Liver (tissue), 9 donors: ENCODE data around the gene NAA50. TPM values are rescaled to one million over a fixed set of nuclear protein-coding genes. Genes with fewer than 3 reads are reported as not detected.

Source experiments
- DNase-seq: peaks from one replicate; pipeline ENCODE4 v3.0.0-alpha.2; 2017; ENCODE audit warnings: low spot score
- H3K27ac ChIP-seq, 2 donors: one replicate each; pipeline ENCODE4 v1.7.0; 2013; ENCODE audit warnings: inconsistent platforms in 2 of 2, low read length in 2 of 2, control low read depth in 1 of 2, low read depth in 1 of 2, mild to moderate bottlenecking in 1 of 2
- H3K27me3 ChIP-seq, 4 donors: one replicate each; pipeline versions ENCODE4 v1.6.1 to v1.7.0; 2013; ENCODE audit warnings: low read length in 3 of 4, inconsistent platforms in 1 of 4, mild to moderate bottlenecking in 1 of 4, moderate library complexity in 1 of 4; ENCODE audit not compliant: control insufficient read depth in 4 of 4, insufficient read depth in 4 of 4
- H3K36me3 ChIP-seq, 4 donors: one replicate each; pipeline versions ENCODE4 v1.6.1 to v1.7.0; 2013; ENCODE audit warnings: low read length in 3 of 4, mild to moderate bottlenecking in 3 of 4, low read depth in 1 of 4, moderate library complexity in 1 of 4; ENCODE audit not compliant: control insufficient read depth in 4 of 4, insufficient read depth in 3 of 4
- H3K4me1 ChIP-seq, 4 donors: one replicate each; pipeline versions ENCODE4 v1.6.1 to v1.7.0; 2013; ENCODE audit warnings: low read length in 3 of 4, mild to moderate bottlenecking in 3 of 4, moderate library complexity in 1 of 4; ENCODE audit not compliant: control insufficient read depth in 4 of 4, insufficient read depth in 4 of 4
- H3K4me3 ChIP-seq, 3 donors: one replicate each; pipeline versions ENCODE4 v1.6.1 to v1.7.0; 2013; ENCODE audit warnings: low read length in 3 of 3, control low read depth in 1 of 3, low read depth in 1 of 3, mild to moderate bottlenecking in 1 of 3
- H3K9ac ChIP-seq, 2 donors: one replicate each; pipeline ENCODE4 v1.7.0; 2013; ENCODE audit warnings: low read length in 2 of 2, mild to moderate bottlenecking in 2 of 2, moderate library complexity in 2 of 2, control low read depth in 1 of 2, low read depth in 1 of 2
- H3K9me3 ChIP-seq, 4 donors: one replicate each; pipeline versions ENCODE4 v1.6.1 to v1.7.0; 2013; ENCODE audit warnings: low read length in 3 of 4; ENCODE audit not compliant: control insufficient read depth in 4 of 4
- EGR1 ChIP-seq, 2 donors: IDR thresholded peaks; 2 replicates each; pipeline ENCODE4 v1.6.1; 2016 to 2018; ENCODE audit warnings: antibody characterized with exemption in 2 of 2, low read depth in 2 of 2
- FOXA1 ChIP-seq: IDR thresholded peaks from 2 replicates; pipeline ENCODE4 v1.6.1; 2016; ENCODE audit warnings: antibody characterized with exemption
- FOXA2 ChIP-seq: IDR thresholded peaks from 2 replicates; pipeline ENCODE4 v1.6.1; 2016; ENCODE audit warnings: antibody characterized with exemption
- GABPA ChIP-seq, 2 donors: IDR thresholded peaks in 1 of 2; conservative IDR thresholded peaks in 1 of 2; 2 replicates each; pipeline ENCODE4 v1.6.1; 2016; ENCODE audit warnings: antibody characterized with exemption in 2 of 2, mild to moderate bottlenecking in 1 of 2, moderate library complexity in 1 of 2
- HNF4A ChIP-seq, 2 donors: conservative IDR thresholded peaks; 2 replicates each; pipeline ENCODE4 v1.6.1; 2016; ENCODE audit warnings: antibody characterized with exemption in 2 of 2, mild to moderate bottlenecking in 2 of 2
- HNF4G ChIP-seq: IDR thresholded peaks from 2 replicates; pipeline ENCODE4 v1.6.1; 2016; ENCODE audit warnings: antibody characterized with exemption
- JUND ChIP-seq, 2 donors: IDR thresholded peaks; 2 replicates each; pipeline ENCODE4 v1.6.1; 2016; ENCODE audit warnings: antibody characterized with exemption in 2 of 2
- MAX ChIP-seq: IDR thresholded peaks from 2 replicates; pipeline ENCODE4 v1.6.1; 2016; ENCODE audit warnings: antibody characterized with exemption
- NR2F2 ChIP-seq: IDR thresholded peaks from 2 replicates; pipeline ENCODE4 v1.6.1; 2016; ENCODE audit warnings: antibody characterized with exemption
- RAD21 ChIP-seq, 2 donors: IDR thresholded peaks; 2 replicates each; pipeline ENCODE4 v1.6.1; 2016; ENCODE audit warnings: antibody characterized with exemption in 2 of 2, mild to moderate bottlenecking in 2 of 2
- RXRA ChIP-seq, 2 donors: IDR thresholded peaks; 2 replicates each; pipeline ENCODE4 v1.6.1; 2017 to 2018; ENCODE audit warnings: antibody characterized with exemption in 2 of 2, mild to moderate bottlenecking in 1 of 2
- SP1 ChIP-seq: IDR thresholded peaks from 2 replicates; pipeline ENCODE4 v1.6.1; 2018; ENCODE audit warnings: antibody characterized with exemption, mild to moderate bottlenecking
- TAF1 ChIP-seq: conservative IDR thresholded peaks from 2 replicates; pipeline ENCODE4 v1.6.1; 2016; ENCODE audit warnings: antibody characterized with exemption, mild to moderate bottlenecking
- YY1 ChIP-seq: IDR thresholded peaks from 2 replicates; pipeline ENCODE4 v1.6.1; 2016; ENCODE audit warnings: antibody characterized with exemption, mild to moderate bottlenecking
- ZBTB33 ChIP-seq: IDR thresholded peaks from 2 replicates; pipeline ENCODE4 v1.6.1; 2016; ENCODE audit warnings: antibody characterized with exemption
- WGBS: extraction: QIAGEN DNeasy Blood & Tissue Kit; methylation state at CpG from one replicate; pipeline ENCODE4 v1.1.7; 2013; 5-methylcytosine and 5-hydroxymethylcytosine counted together
- polyA plus RNA-seq, 2 donors: library from polyadenylated mRNA; stranded (reverse) in 1 of 2; unstranded in 1 of 2; fragments of 200-250 nt in 1 of 2; fragments of >200 nt in 1 of 2; fragmentation: Nextera tagmentation in 1 of 2; extraction: Ambion mirVana in 1 of 2; gene quantifications; one replicate each; pipeline versions ENCODE4 v1.2.1 to v1.2.3, GENCODE V29; 2013 to 2015
- total RNA-seq, 2 donors: library from RNA; depleted of rRNA; stranded (reverse); fragments of >200 nt; gene quantifications; one replicate each; pipeline ENCODE4 v1.2.3, GENCODE V29; 2014
- TF ChIP-seq, protein P1 (sequence below): fragments of 150-350 bp; IDR thresholded peaks from 2 replicates; pipeline ENCODE4 v1.5.1; 2017; ENCODE audit warnings: improper control_type of control experiment, low read depth, low read length; ENCODE audit not compliant: missing input control
- TF ChIP-seq, protein P2 (sequence below): IDR thresholded peaks from 2 replicates; pipeline ENCODE4 v1.6.1; 2016; ENCODE audit warnings: antibody characterized with exemption, mild to moderate bottlenecking
- TF ChIP-seq, protein P3 (sequence below): IDR thresholded peaks from 2 replicates; pipeline ENCODE4 v1.6.1; 2016; ENCODE audit warnings: antibody characterized with exemption
- donor health status: healthy.
- donor health status: healthy.
- donor health status: healthy.
- donor health status: healthy.
- donor health status: healthy.

NAA50 gene
- total and polyA plus RNA-seq, 4 donors, result 37.3 to 162 (median 73.9) TPM

GRCh38 chr3:113697500-113698090, 48.5 kb downstream of the NAA50 start:
- H3K36me3 ChIP-seq, result no peaks in the 10 kb centered on the region
- TF ChIP-seq SP1, result peak; percentile 35
- TF ChIP-seq RAD21 (IDR thresholded peaks at IDR 0.05), result peak in 1 of 2 donors; percentile 29
- TF ChIP-seq NR2F2, result peak; percentile 22
- TF ChIP-seq HNF4A (conservative IDR thresholded peaks at IDR 0.05), result peak; percentile 21 to 34
- TF ChIP-seq TAF1, result peak; percentile 38
- TF ChIP-seq, protein P1, sequence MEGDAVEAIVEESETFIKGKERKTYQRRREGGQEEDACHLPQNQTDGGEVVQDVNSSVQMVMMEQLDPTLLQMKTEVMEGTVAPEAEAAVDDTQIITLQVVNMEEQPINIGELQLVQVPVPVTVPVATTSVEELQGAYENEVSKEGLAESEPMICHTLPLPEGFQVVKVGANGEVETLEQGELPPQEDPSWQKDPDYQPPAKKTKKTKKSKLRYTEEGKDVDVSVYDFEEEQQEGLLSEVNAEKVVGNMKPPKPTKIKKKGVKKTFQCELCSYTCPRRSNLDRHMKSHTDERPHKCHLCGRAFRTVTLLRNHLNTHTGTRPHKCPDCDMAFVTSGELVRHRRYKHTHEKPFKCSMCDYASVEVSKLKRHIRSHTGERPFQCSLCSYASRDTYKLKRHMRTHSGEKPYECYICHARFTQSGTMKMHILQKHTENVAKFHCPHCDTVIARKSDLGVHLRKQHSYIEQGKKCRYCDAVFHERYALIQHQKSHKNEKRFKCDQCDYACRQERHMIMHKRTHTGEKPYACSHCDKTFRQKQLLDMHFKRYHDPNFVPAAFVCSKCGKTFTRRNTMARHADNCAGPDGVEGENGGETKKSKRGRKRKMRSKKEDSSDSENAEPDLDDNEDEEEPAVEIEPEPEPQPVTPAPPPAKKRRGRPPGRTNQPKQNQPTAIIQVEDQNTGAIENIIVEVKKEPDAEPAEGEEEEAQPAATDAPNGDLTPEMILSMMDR, result no peak
- no peak for TF ChIP-seq ZBTB33
- TF ChIP-seq RXRA (IDR thresholded peaks at IDR 0.05), result peak in 1 of 2 donors; percentile 6
- 4% methylated on average over 10 of the region's 10 CpGs for WGBS
- no peaks in the 10 kb centered on the region for H3K27me3 ChIP-seq
- DNase-seq, result no peak
- peaks cover 2 to 30% (median 26%) of the 10 kb centered on the region in 4 donors for H3K4me1 ChIP-seq
- no peaks in the 10 kb centered on the region for H3K9me3 ChIP-seq
- H3K9ac ChIP-seq, result peak overlapping the region; percentile 69 to 99
- peak overlapping the region; percentile 71 to 94 (median 92) for H3K4me3 ChIP-seq
- H3K27ac ChIP-seq, result peak overlapping the region; percentile 72 to 90

DNA sequence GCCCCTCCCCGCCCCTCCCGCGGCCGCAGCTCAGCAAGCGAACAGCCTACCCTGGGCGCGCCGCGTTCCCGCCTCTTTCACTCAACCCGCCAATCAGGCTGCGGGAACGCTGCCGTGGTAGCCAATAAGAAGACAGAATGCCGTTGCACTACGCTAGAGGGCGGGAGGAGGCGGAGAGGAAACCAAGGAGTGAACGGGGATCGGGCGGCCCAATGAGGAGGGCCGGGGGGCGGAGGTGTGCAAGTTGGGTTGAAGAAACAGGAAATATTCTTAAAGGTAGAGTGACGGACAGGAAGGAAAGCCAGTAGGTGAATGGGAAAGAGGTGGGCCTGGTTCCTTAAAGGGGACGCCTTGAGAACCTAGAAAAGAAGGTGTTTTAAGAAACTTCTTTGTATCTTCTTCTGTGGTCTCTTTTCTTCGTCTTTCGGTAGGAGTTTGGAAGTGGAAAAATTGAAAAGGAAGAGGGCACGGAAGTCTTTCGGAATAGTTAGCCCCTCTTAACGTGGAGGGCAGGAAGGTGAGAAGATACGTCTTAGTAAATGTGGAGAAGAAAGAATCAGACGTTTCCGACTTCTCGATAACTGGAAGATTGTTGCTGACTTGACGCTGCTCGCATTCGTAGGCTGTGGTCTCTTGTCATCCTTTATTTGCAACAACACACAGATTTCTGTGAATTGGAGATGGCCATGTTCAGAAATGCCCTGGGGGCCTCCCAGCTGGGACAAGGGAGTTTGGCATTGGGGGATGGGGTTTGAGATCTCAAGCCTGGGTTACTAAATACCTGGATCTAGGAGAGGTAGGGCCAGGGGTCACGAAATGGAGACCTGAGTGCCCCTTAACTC, 49.2 kb downstream of the NAA50 start:
- DNase-seq, result peak; percentile 98
- no peaks in the 10 kb centered on the region for H3K36me3 ChIP-seq
- no peaks in the 10 kb centered on the region for H3K27me3 ChIP-seq
- no peaks in the 10 kb centered on the region for H3K9me3 ChIP-seq
- peak overlapping the region; percentile 90 to 96 for H3K27ac ChIP-seq
- peak overlapping the region; percentile 69 to 99 for H3K9ac ChIP-seq
- H3K4me1 ChIP-seq, result peaks cover 2 to 32% (median 28%) of the 10 kb centered on the region in 4 donors
- peak overlapping the region; percentile 92 to 98 (median 94) for H3K4me3 ChIP-seq
- under 1% methylated on average over 38 of the region's 38 CpGs for WGBS
- no peak for TF ChIP-seq YY1
- TF ChIP-seq GABPA (IDR thresholded peaks at IDR 0.05 in 1 of 2, conservative IDR thresholded peaks at IDR 0.05 in 1 of 2), result peak; percentile 65 to 89
- TF ChIP-seq MAX, result peak; percentile 81
- TF ChIP-seq FOXA2, result no peak
- TF ChIP-seq JUND (IDR thresholded peaks at IDR 0.05), result peak; percentile 38 to 39
- TF ChIP-seq, protein P2, sequence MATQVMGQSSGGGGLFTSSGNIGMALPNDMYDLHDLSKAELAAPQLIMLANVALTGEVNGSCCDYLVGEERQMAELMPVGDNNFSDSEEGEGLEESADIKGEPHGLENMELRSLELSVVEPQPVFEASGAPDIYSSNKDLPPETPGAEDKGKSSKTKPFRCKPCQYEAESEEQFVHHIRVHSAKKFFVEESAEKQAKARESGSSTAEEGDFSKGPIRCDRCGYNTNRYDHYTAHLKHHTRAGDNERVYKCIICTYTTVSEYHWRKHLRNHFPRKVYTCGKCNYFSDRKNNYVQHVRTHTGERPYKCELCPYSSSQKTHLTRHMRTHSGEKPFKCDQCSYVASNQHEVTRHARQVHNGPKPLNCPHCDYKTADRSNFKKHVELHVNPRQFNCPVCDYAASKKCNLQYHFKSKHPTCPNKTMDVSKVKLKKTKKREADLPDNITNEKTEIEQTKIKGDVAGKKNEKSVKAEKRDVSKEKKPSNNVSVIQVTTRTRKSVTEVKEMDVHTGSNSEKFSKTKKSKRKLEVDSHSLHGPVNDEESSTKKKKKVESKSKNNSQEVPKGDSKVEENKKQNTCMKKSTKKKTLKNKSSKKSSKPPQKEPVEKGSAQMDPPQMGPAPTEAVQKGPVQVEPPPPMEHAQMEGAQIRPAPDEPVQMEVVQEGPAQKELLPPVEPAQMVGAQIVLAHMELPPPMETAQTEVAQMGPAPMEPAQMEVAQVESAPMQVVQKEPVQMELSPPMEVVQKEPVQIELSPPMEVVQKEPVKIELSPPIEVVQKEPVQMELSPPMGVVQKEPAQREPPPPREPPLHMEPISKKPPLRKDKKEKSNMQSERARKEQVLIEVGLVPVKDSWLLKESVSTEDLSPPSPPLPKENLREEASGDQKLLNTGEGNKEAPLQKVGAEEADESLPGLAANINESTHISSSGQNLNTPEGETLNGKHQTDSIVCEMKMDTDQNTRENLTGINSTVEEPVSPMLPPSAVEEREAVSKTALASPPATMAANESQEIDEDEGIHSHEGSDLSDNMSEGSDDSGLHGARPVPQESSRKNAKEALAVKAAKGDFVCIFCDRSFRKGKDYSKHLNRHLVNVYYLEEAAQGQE, result peak; percentile 37
- no peak for TF ChIP-seq ZBTB33
- TF ChIP-seq FOXA1, result no peak
- peak; percentile 58 for TF ChIP-seq TAF1
- TF ChIP-seq RXRA (IDR thresholded peaks at IDR 0.05), result peak in 1 of 2 donors; percentile 51
- peak; percentile 28 for TF ChIP-seq NR2F2
- TF ChIP-seq HNF4A (conservative IDR thresholded peaks at IDR 0.05), result peak; percentile 39 to 50
- TF ChIP-seq, protein P3, sequence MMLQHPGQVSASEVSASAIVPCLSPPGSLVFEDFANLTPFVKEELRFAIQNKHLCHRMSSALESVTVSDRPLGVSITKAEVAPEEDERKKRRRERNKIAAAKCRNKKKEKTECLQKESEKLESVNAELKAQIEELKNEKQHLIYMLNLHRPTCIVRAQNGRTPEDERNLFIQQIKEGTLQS, result no peak
- TF ChIP-seq EGR1 (IDR thresholded peaks at IDR 0.05; ENCODE audit: low read depth in 2 of 2), result peak in 1 of 2 donors; percentile 44
- TF ChIP-seq HNF4G, result no peak
- TF ChIP-seq RAD21 (IDR thresholded peaks at IDR 0.05), result peak in 1 of 2 donors; percentile 42
